GM18951 (cell line): Measurements from ENCODE around the gene RAP1GAP.

Source experiments
- POLR2A ChIP-seq: IDR thresholded peaks from 4 replicates; pipeline ENCODE4 v1.6.1; 2011; ENCODE audit warnings: mild to moderate bottlenecking; ENCODE audit not compliant: insufficient read length, insufficient read depth; ENCODE audit errors: extremely low read depth
- in situ Hi-C: fragments of 300-500 bp; cut with MboI; formaldehyde crosslinking; loops from one replicate; pipeline ENCODE4 v1.12.0; 2022; ENCODE audit warnings: low sequenced_read_pairs, mixed read lengths, inconsistent platforms; ENCODE audit not compliant: unreplicated experiment

Gene RAP1GAP

GRCh38 chr1:21584096-21584495 lies 85.1 kb downstream of the RAP1GAP start:
- in situ Hi-C loops: no loop called here
- TF ChIP-seq POLR2A: no peak

GRCh38 chr1:21579791-21580190 lies 89.4 kb downstream of the RAP1GAP start:
- no peak for TF ChIP-seq POLR2A
- in situ Hi-C loops: no loop called here

- TF ChIP-seq POLR2A: no peak
- in situ Hi-C loops: no loop called here
Measured at GRCh38 chr1:21577933-21578332, 91.2 kb downstream of the RAP1GAP start.

- in situ Hi-C loops: no loop called here
- TF ChIP-seq POLR2A: no peak
Measured at GRCh38 chr1:21577324-21577723, 91.8 kb downstream of the RAP1GAP start.

GRCh38 chr1:21576798-21577187 lies 92.4 kb downstream of the RAP1GAP start:
- in situ Hi-C loops: no loop called here
- no peak for TF ChIP-seq POLR2A

GRCh38 chr1:21576031-21576797 lies 92.9 kb downstream of the RAP1GAP start:
- in situ Hi-C loops: no loop called here
- no peak for TF ChIP-seq POLR2A

- no peak for TF ChIP-seq POLR2A
- in situ Hi-C loops: no loop called here
Measured at GRCh38 chr1:21575351-21575942, 93.7 kb downstream of the RAP1GAP start.

GRCh38 chr1:21574466-21575151 lies 94.5 kb downstream of the RAP1GAP start:
- in situ Hi-C loops: no loop called here
- TF ChIP-seq POLR2A: no peak

GRCh38 chr1:21573971-21574465 lies 95.1 kb downstream of the RAP1GAP start:
- in situ Hi-C loops: no loop called here
- TF ChIP-seq POLR2A: no peak

GRCh38 chr1:21573475-21573874 lies 95.7 kb downstream of the RAP1GAP start:
- in situ Hi-C loops: no loop called here
- TF ChIP-seq POLR2A: no peak

GRCh38 chr1:21572735-21573277 lies 96.4 kb downstream of the RAP1GAP start:
- in situ Hi-C loops: no loop called here
- no peak for TF ChIP-seq POLR2A

- TF ChIP-seq POLR2A: no peak
- in situ Hi-C loops: no loop called here
Measured at GRCh38 chr1:21572221-21572620, 96.9 kb downstream of the RAP1GAP start.

GRCh38 chr1:21570885-21571284 lies 98.3 kb downstream of the RAP1GAP start:
- in situ Hi-C loops: no loop called here
- TF ChIP-seq POLR2A: no peak
